BJ (cell line): ENCODE results near the gene ELOVL5. TPM values are rescaled to one million over a fixed set of nuclear protein-coding genes. Genes with fewer than 3 reads are reported as not detected.

Experiments used
- CTCF ChIA-PET: fragments of 350-600 bp; formaldehyde crosslinking; extraction: SDS; loops from one replicate; lab custom pipeline; 2021; ENCODE audit warnings: antibody characterized with exemption, inconsistent platforms; lab: Yijun Ruan, JAX
- POLR2A ChIA-PET: fragments of 300-600 bp; sonication (Branson Sonifier 250); formaldehyde crosslinking; extraction: SDS; loops from one replicate; lab custom pipeline; 2021; ENCODE audit warnings: antibody characterized with exemption; lab: Charles Lee
- DNase-seq: peaks from one replicate; pipeline ENCODE4 v3.0.0-alpha.2; 2011; ENCODE audit warnings: low read depth
- H3K27me3 ChIP-seq: 2 replicates; pipeline ENCODE4 v1.6.0; 2011; ENCODE audit warnings: low read length; ENCODE audit not compliant: control insufficient read depth, insufficient read depth
- H3K36me3 ChIP-seq: 2 replicates; pipeline ENCODE4 v1.5.1; 2011; ENCODE audit warnings: low read length; ENCODE audit not compliant: control insufficient read depth, insufficient read depth
- H3K4me3 ChIP-seq: 2 replicates; pipeline ENCODE4 v1.5.1; 2011; ENCODE audit warnings: low read depth, mild to moderate bottlenecking, control low read depth, low read length
- polyA plus RNA-seq: library from polyadenylated mRNA; depleted of rRNA; stranded (reverse); fragments of >200 nt; gene quantifications from 2 replicates; pipeline ENCODE4 v1.2.3, GENCODE V29; 2011
- TF ChIP-seq, protein P1 (sequence below): IDR thresholded peaks from 2 replicates; pipeline ENCODE4 v1.5.1; 2011; ENCODE audit warnings: low read depth, mild to moderate bottlenecking, control low read depth, inconsistent platforms, low read length, moderate library complexity; ENCODE audit not compliant: insufficient read depth

The ELOVL5 gene
- polyA plus RNA-seq, 1 experiment, result 88.5 TPM

DNA sequence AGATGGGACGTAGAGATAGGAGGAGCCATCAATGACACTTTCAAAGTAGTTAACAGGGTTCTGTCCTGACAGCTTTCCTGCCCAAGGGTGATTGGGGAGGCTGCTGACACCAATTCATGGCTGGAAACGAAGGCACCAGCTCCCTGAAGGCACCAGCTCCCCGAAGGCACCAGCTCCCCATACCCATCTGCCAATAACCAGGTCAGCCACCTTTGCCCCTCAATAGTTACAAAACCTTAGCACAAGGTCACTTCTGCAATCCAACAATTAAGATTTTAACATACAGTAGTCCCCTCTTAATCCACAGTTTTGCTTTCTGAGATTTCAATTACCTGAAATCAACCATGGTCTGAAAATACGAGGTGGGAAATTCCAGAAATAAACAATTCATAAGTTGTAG, 51.7 kb downstream of the ELOVL5 start:
- ChIA-PET POLR2A (no interaction called here), CTCF (no interaction called here)

DNA sequence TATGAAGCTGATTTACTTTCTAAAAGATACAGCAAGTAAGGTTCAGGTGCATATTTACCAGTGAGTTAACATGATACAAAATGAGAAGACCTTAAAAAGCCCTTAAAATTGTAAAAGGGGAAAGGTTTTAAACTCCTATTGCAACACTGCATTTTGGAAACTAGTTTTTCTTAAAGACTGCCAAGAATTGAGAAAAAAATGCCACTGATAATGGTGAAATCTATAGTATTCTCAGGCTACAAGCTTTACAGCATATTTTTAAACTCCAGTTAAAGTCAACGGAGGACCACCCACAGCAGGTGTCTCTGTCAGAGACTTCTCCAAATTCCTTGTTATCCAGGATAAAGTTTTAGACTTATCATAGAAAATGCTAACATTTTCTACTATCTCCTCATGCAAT, 53.6 kb downstream of the ELOVL5 start:
- H3K27me3 ChIP-seq, result no peaks in the 10 kb centered on the region
- TF ChIP-seq, protein P1, sequence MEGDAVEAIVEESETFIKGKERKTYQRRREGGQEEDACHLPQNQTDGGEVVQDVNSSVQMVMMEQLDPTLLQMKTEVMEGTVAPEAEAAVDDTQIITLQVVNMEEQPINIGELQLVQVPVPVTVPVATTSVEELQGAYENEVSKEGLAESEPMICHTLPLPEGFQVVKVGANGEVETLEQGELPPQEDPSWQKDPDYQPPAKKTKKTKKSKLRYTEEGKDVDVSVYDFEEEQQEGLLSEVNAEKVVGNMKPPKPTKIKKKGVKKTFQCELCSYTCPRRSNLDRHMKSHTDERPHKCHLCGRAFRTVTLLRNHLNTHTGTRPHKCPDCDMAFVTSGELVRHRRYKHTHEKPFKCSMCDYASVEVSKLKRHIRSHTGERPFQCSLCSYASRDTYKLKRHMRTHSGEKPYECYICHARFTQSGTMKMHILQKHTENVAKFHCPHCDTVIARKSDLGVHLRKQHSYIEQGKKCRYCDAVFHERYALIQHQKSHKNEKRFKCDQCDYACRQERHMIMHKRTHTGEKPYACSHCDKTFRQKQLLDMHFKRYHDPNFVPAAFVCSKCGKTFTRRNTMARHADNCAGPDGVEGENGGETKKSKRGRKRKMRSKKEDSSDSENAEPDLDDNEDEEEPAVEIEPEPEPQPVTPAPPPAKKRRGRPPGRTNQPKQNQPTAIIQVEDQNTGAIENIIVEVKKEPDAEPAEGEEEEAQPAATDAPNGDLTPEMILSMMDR, result no peak
- ChIA-PET CTCF (interaction anchor here (1.4 kb wide), 1 partner anchor 53 kb away, joined by 7 read pairs; the partner anchor contains the start of gene ELOVL5), POLR2A (no interaction called here)
- no peak for DNase-seq
- H3K36me3 ChIP-seq, result peaks cover 7% of the 10 kb centered on the region; the same call in 1 of the 2 replicates
- H3K4me3 ChIP-seq, result no peak overlapping the region

More for the DNA sequence above, 51.7 kb downstream of the ELOVL5 start:
- DNase-seq, result no peak
- TF ChIP-seq, protein P1, result no peak
- H3K36me3 ChIP-seq, result peaks cover 5% of the 10 kb centered on the region; the same call in 1 of the 2 replicates
- no peak overlapping the region for H3K4me3 ChIP-seq
- no peaks in the 10 kb centered on the region for H3K27me3 ChIP-seq

DNA sequence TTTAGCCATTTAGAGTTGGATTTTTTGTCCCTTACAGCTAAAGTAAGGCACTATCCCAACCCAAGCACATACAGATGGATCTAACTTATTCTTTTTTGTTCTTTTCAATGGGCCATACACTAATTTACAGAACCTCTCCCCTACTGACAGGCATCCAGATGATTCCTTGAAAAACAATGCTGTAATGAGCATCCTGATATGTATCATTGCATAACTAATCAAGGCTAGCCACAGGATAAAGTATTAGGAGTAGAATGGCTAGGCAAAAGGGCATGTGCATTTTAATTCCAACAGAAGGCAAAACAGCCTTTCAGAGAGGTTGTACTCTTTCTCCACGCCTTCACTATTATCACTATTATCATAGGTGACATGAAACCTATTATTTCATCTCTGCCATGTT, 54.1 kb downstream of the ELOVL5 start:
- H3K4me3 ChIP-seq, result no peak overlapping the region
- DNase-seq, result no peak
- CTCF ChIA-PET, result interaction anchor here (0.8 to 1.4 kb wide), 6 partner anchors 8 to 144 kb away, joined by 3 to 7 read pairs (median 3); partner anchors contain the start of gene ELOVL5
- POLR2A ChIA-PET, result no interaction called here
- TF ChIP-seq, protein P1, result no peak
- no peaks in the 10 kb centered on the region for H3K27me3 ChIP-seq
- H3K36me3 ChIP-seq, result peaks cover 7% of the 10 kb centered on the region; the same call in 1 of the 2 replicates

DNA sequence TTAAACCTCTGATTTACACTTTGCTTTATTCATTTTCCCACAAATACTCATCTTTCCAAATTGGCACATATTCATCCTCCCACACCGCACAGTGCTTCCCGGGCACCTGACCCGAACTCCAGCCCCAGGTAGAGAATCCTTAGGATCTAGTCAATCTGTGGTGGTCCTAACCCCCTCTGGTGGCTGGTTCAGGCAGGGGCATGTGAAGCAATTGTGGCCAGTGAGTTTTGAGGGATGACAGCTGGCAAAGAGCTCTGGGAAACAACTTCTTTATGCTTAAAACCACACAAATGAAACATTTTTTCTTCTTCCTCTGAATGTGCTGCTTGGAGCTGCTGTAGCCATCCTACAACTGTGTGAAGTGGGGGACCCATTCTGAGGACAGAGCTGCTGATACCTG, 54.7 kb downstream of the ELOVL5 start:
- CTCF ChIA-PET, result interaction anchor here (0.8 to 1.4 kb wide), 6 partner anchors 8 to 145 kb away, joined by 3 to 7 read pairs (median 3); partner anchors contain the start of gene ELOVL5
- Histone ChIP-seq H3K36me3 (peaks cover 7% of the 10 kb centered on the region; the same call in 1 of the 2 replicates), H3K4me3 (no peak overlapping the region), H3K27me3 (no peaks in the 10 kb centered on the region)
- no peak for DNase-seq
- TF ChIP-seq, protein P1, result peak; percentile 56
- POLR2A ChIA-PET, result no interaction called here

DNA sequence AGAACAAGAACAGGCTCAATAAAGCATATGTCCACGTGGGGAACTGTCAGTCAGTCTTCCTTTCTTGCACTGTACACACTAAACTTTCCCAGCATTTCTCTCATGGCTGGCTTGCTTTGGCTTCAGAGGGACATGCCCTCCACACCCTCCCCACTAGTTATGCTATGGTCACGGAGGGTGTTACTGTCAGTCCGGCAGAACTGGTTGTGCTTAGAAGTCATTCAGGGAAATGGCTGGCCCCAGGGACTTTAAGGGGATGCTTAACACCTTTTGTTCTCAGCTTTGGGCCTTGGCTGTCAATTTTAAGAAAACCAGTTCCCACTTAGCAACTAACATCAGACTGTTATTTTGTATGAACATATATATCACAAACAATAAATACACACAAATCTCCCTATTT, 55.1 kb downstream of the ELOVL5 start:
- Histone ChIP-seq H3K36me3 (peaks cover 7% of the 10 kb centered on the region; the same call in 1 of the 2 replicates), H3K4me3 (no peak overlapping the region), H3K27me3 (no peaks in the 10 kb centered on the region)
- TF ChIP-seq, protein P1, result no peak
- DNase-seq, result no peak
- ChIA-PET CTCF (interaction anchor here (0.8 to 1.0 kb wide), 2 partner anchors 22 to 137 kb away, joined by 3 to 5 read pairs; no protein-coding TSS in a partner anchor), POLR2A (no interaction called here)
